Stimulated activated memory B cell treated with anti-CD40 and anti-IgM and Interleukin-4, amounts not matched to agents 10 μg/mL and 1 μg/mL and 100 μg/mL, for 72 hours (primary cell): ENCODE data around the gene GPR78.
A peak's percentile ranks its signal among the peaks of the same experiment; 100 is the strongest.
"Not testable (repeated sequence)": the region's sequence is repeated elsewhere in the genome, so short reads cannot be mapped to it uniquely, and the experiment has no call there.

Experiments used
- ATAC-seq: fragments of 150-1000 bp; cut with Tn5 transposase; 2 replicates; pipeline ENCODE4 v1.10.0; 2021
- H3K27ac Mint-ChIP-seq: one replicate; pipeline ENCODE4 v1.8.0; 2022; ENCODE audit warnings: mild to moderate bottlenecking, mixed read lengths
- H3K27me3 Mint-ChIP-seq: one replicate; pipeline ENCODE4 v1.8.0; 2022; ENCODE audit warnings: mixed read lengths
- H3K36me3 Mint-ChIP-seq: one replicate; pipeline ENCODE4 v1.8.0; 2022; ENCODE audit warnings: mixed read lengths
- H3K4me1 Mint-ChIP-seq: one replicate; pipeline ENCODE4 v1.8.0; 2022; ENCODE audit warnings: mixed read lengths
- H3K4me3 Mint-ChIP-seq: one replicate; pipeline ENCODE4 v1.8.0; 2022; ENCODE audit warnings: mild to moderate bottlenecking, moderate library complexity, mixed read lengths
- H3K9me3 Mint-ChIP-seq: one replicate; pipeline ENCODE4 v1.8.0; 2022; ENCODE audit warnings: mixed read lengths

The GPR78 gene

GRCh38 chr4:8571702-8572685 is 8.2 kb upstream of the GPR78 start:
- Mint-ChIP-seq H3K27me3 (peaks cover 11% of the 10 kb centered on the region), H3K4me3 (no peak overlapping the region), H3K27ac (no peak overlapping the region), H3K9me3 (no peaks in the 10 kb centered on the region), H3K36me3 (no peaks in the 10 kb centered on the region), H3K4me1 (no peaks in the 10 kb centered on the region)
- no peak for ATAC-seq

- Mint-ChIP-seq H3K4me1 (no peaks in the 10 kb centered on the region), H3K4me3 (no peak overlapping the region), H3K27me3 (peaks cover 23% of the 10 kb centered on the region)
These were observed 6.9 kb upstream of the GPR78 start for GRCh38 chr4:8573266-8573665.

GRCh38 chr4:8574796-8575370 is 5.3 kb upstream of the GPR78 start:
- ATAC-seq, result peak; percentile 24
- Mint-ChIP-seq H3K4me1 (no peaks in the 10 kb centered on the region), H3K9me3 (no peaks in the 10 kb centered on the region), H3K27ac (no peak overlapping the region), H3K4me3 (no peak overlapping the region), H3K36me3 (no peaks in the 10 kb centered on the region), H3K27me3 (peaks cover 33% of the 10 kb centered on the region)

More at GRCh38 chr4:8573266-8573665, 6.9 kb upstream of the GPR78 start:
- no peaks in the 10 kb centered on the region for H3K9me3 Mint-ChIP-seq
- H3K27ac Mint-ChIP-seq, result no peak overlapping the region
- H3K36me3 Mint-ChIP-seq, result no peaks in the 10 kb centered on the region
- no peak for ATAC-seq

- Mint-ChIP-seq H3K4me1 (no peaks in the 10 kb centered on the region), H3K36me3 (no peaks in the 10 kb centered on the region), H3K27me3 (peaks cover 39% of the 10 kb centered on the region), H3K27ac (no peak overlapping the region), H3K9me3 (no peaks in the 10 kb centered on the region), H3K4me3 (no peak overlapping the region)
- no peak for ATAC-seq
These were observed 4.7 kb upstream of the GPR78 start for GRCh38 chr4:8575457-8575856.

GRCh38 chr4:8576591-8576990 is 3.6 kb upstream of the GPR78 start:
- not testable (repeated sequence) for H3K9me3 Mint-ChIP-seq, ATAC-seq
- H3K27me3 Mint-ChIP-seq, result peaks cover 39% of the 10 kb centered on the region

GRCh38 chr4:8577046-8577445 is 3.1 kb upstream of the GPR78 start:
- ATAC-seq, result no peak
- Mint-ChIP-seq H3K27me3 (peaks cover 41% of the 10 kb centered on the region), H3K27ac (no peak overlapping the region), H3K9me3 (no peaks in the 10 kb centered on the region), H3K4me3 (no peak overlapping the region), H3K4me1 (no peaks in the 10 kb centered on the region), H3K36me3 (no peaks in the 10 kb centered on the region)

More at GRCh38 chr4:8576591-8576990, 3.6 kb upstream of the GPR78 start:
- not testable (repeated sequence) for H3K4me3 Mint-ChIP-seq, H3K4me1 Mint-ChIP-seq, H3K27ac Mint-ChIP-seq, H3K36me3 Mint-ChIP-seq

- ATAC-seq, result no peak
- H3K4me1 Mint-ChIP-seq, result no peaks in the 10 kb centered on the region
- no peak overlapping the region for H3K27ac Mint-ChIP-seq
- H3K9me3 Mint-ChIP-seq, result no peaks in the 10 kb centered on the region
- no peaks in the 10 kb centered on the region for H3K36me3 Mint-ChIP-seq
- peaks cover 50% of the 10 kb centered on the region for H3K27me3 Mint-ChIP-seq
- no peak overlapping the region for H3K4me3 Mint-ChIP-seq
These were observed 2.2 kb upstream of the GPR78 start for GRCh38 chr4:8577972-8578371.

- no peaks in the 10 kb centered on the region for H3K4me1 Mint-ChIP-seq
- no peak overlapping the region for H3K27ac Mint-ChIP-seq
- no peak for ATAC-seq
- H3K9me3 Mint-ChIP-seq, result no peaks in the 10 kb centered on the region
- H3K27me3 Mint-ChIP-seq, result peaks cover 50% of the 10 kb centered on the region
- no peaks in the 10 kb centered on the region for H3K36me3 Mint-ChIP-seq
- no peak overlapping the region for H3K4me3 Mint-ChIP-seq
These were observed 1.5 kb upstream of the GPR78 start for GRCh38 chr4:8578717-8579116.

GRCh38 chr4:8579526-8580320 is 469 bp upstream of the GPR78 start:
- H3K4me3 Mint-ChIP-seq, result no peak overlapping the region
- H3K9me3 Mint-ChIP-seq, result no peaks in the 10 kb centered on the region
- no peak overlapping the region for H3K27ac Mint-ChIP-seq
- H3K27me3 Mint-ChIP-seq, result peaks cover 50% of the 10 kb centered on the region
- H3K4me1 Mint-ChIP-seq, result no peaks in the 10 kb centered on the region
- H3K36me3 Mint-ChIP-seq, result no peaks in the 10 kb centered on the region
- ATAC-seq, result no peak

GRCh38 chr4:8581094-8581861 is 1.1 kb downstream of the GPR78 start:
- H3K27ac Mint-ChIP-seq, result no peak overlapping the region
- no peak for ATAC-seq
- no peaks in the 10 kb centered on the region for H3K36me3 Mint-ChIP-seq
- H3K4me3 Mint-ChIP-seq, result no peak overlapping the region
- no peaks in the 10 kb centered on the region for H3K4me1 Mint-ChIP-seq
- H3K9me3 Mint-ChIP-seq, result no peaks in the 10 kb centered on the region
- H3K27me3 Mint-ChIP-seq, result peaks cover 54% of the 10 kb centered on the region

- Mint-ChIP-seq H3K27me3 (peaks cover 54% of the 10 kb centered on the region), H3K36me3 (no peaks in the 10 kb centered on the region), H3K4me3 (no peak overlapping the region), H3K27ac (no peak overlapping the region), H3K9me3 (no peaks in the 10 kb centered on the region), H3K4me1 (no peaks in the 10 kb centered on the region)
- no peak for ATAC-seq
These were observed 1.8 kb downstream of the GPR78 start for GRCh38 chr4:8582016-8582415.

GRCh38 chr4:8582436-8582835 is 2.2 kb downstream of the GPR78 start:
- Mint-ChIP-seq H3K4me3 (no peak overlapping the region), H3K27ac (no peak overlapping the region), H3K27me3 (peaks cover 54% of the 10 kb centered on the region), H3K9me3 (no peaks in the 10 kb centered on the region), H3K36me3 (no peaks in the 10 kb centered on the region), H3K4me1 (no peaks in the 10 kb centered on the region)
- ATAC-seq, result no peak

- no peak overlapping the region for H3K27ac Mint-ChIP-seq
- no peak for ATAC-seq
- no peaks in the 10 kb centered on the region for H3K9me3 Mint-ChIP-seq
- no peaks in the 10 kb centered on the region for H3K4me1 Mint-ChIP-seq
- no peaks in the 10 kb centered on the region for H3K36me3 Mint-ChIP-seq
- H3K4me3 Mint-ChIP-seq, result no peak overlapping the region
- H3K27me3 Mint-ChIP-seq, result peaks cover 54% of the 10 kb centered on the region
These were observed 2.9 kb downstream of the GPR78 start for GRCh38 chr4:8582941-8583654.

- no peak overlapping the region for H3K27ac Mint-ChIP-seq
- no peaks in the 10 kb centered on the region for H3K4me1 Mint-ChIP-seq
- H3K4me3 Mint-ChIP-seq, result no peak overlapping the region
- no peaks in the 10 kb centered on the region for H3K36me3 Mint-ChIP-seq
- H3K9me3 Mint-ChIP-seq, result no peaks in the 10 kb centered on the region
- H3K27me3 Mint-ChIP-seq, result peaks cover 53% of the 10 kb centered on the region
- no peak for ATAC-seq
These were observed 3.4 kb downstream of the GPR78 start for GRCh38 chr4:8583655-8584025.
